Small intestine (tissue), 7 donors: Measurements from ENCODE around the gene SLC22A1. TPM values are rescaled to one million over a fixed set of nuclear protein-coding genes. Genes with fewer than 3 reads are reported as not detected.
A peak's percentile ranks its signal among the peaks of the same experiment; 100 is the strongest.

ENCODE experiments used
- DNase-seq, 2 donors: peaks; one replicate each; pipeline versions ENCODE4 v3.0.0 to v3.0.0-alpha.2; 2013
- FAIRE-seq: peaks from 2 replicates; lab custom pipeline; 2012; peaks lifted over from hg19 to GRCh38; lab: Jason Lieb, UNC
- H3K27ac ChIP-seq, 3 donors: one replicate each; pipeline ENCODE4 v1.5.1; 2013; ENCODE audit warnings: low read length in 2 of 3, mild to moderate bottlenecking in 2 of 3, control low read depth in 1 of 3, inconsistent platforms in 1 of 3, low read depth in 1 of 3, moderate library complexity in 1 of 3
- H3K27me3 ChIP-seq, 3 donors: one replicate each; pipeline ENCODE4 v1.6.1; 2013; ENCODE audit warnings: low read length in 3 of 3, inconsistent platforms in 1 of 3; ENCODE audit not compliant: control insufficient read depth in 3 of 3, insufficient read depth in 3 of 3
- H3K36me3 ChIP-seq, 3 donors: one replicate each; pipeline ENCODE4 v1.6.1; 2013; ENCODE audit warnings: low read length in 3 of 3, inconsistent platforms in 1 of 3, low read depth in 1 of 3, mild to moderate bottlenecking in 1 of 3, moderate library complexity in 1 of 3; ENCODE audit not compliant: control insufficient read depth in 3 of 3, insufficient read depth in 2 of 3
- H3K4me1 ChIP-seq, 3 donors: one replicate each; pipeline ENCODE4 v1.6.1; 2013; ENCODE audit warnings: low read length in 2 of 3, inconsistent platforms in 1 of 3, low read depth in 1 of 3, mild to moderate bottlenecking in 1 of 3, moderate library complexity in 1 of 3; ENCODE audit not compliant: control insufficient read depth in 3 of 3, insufficient read depth in 2 of 3
- H3K4me3 ChIP-seq, 3 donors: one replicate each; pipeline ENCODE4 v1.5.1; 2013; ENCODE audit warnings: low read length in 3 of 3, control low read depth in 1 of 3, inconsistent platforms in 1 of 3, low read depth in 1 of 3, mild to moderate bottlenecking in 1 of 3, moderate library complexity in 1 of 3
- H3K9me3 ChIP-seq, 2 donors: one replicate each; pipeline ENCODE4 v1.6.1; 2013; ENCODE audit warnings: low read depth in 1 of 2, low read length in 1 of 2; ENCODE audit not compliant: control insufficient read depth in 2 of 2, insufficient read depth in 1 of 2
- WGBS, 3 donors: extraction: QIAGEN DNeasy Blood & Tissue Kit; methylation state at CpG; one replicate each; pipeline ENCODE4 v1.1.7; 2013; 5-methylcytosine and 5-hydroxymethylcytosine counted together
- polyA plus RNA-seq, 4 donors: library from polyadenylated mRNA; stranded (reverse) in 3 of 4; unstranded in 1 of 4; fragments of 200-250 nt in 3 of 4; fragments of 120-200 nt in 1 of 4; gene quantifications; one replicate each; pipeline versions ENCODE4 v1.2.1 to v1.2.3, GENCODE V29; 2013
- donor health status: healthy with polysubstance abuse.
- donor health status: control.
- donor health status: control.
- donor health status: Bipolar disorder and iron deficiency.
- donor health status: healthy.

The SLC22A1 gene
- polyA plus RNA-seq, 4 donors = 0.21 to 0.89 (median 0.55) TPM; not detected in 1

DNA sequence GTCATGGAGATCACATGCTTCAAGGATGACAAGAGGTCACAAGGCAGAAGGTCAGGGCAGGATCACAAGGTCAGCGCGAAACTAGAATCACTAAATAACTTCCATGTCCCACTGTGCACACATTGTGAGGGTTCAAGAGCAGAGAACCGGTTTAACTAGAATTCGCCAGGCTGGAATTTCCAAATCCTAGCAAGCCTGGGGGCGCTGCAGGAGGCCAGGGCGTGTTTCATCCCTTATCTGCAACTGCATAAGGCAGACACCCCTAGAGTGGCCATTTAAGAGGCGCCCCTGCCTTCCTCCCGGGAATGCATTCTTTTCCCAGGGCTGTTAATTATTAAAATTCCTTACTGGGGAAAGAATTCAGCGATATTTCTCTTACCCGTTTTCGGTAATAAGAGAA, 40.2 kb upstream of the SLC22A1 start:
- no peak for DNase-seq
- no peak overlapping the region for H3K27ac ChIP-seq
- no peaks in the 10 kb centered on the region for H3K9me3 ChIP-seq
- no peak for FAIRE-seq
- 97 to 98% (median 97%) methylated on average over 11 of the region's 11 CpGs for WGBS, 3 donors
- no peaks in the 10 kb centered on the region for H3K27me3 ChIP-seq
- H3K4me3 ChIP-seq = no peak overlapping the region
- H3K36me3 ChIP-seq = peaks cover 21 to 81% (median 24%) of the 10 kb centered on the region in 3 donors
- H3K4me1 ChIP-seq = no peaks in the 10 kb centered on the region

DNA sequence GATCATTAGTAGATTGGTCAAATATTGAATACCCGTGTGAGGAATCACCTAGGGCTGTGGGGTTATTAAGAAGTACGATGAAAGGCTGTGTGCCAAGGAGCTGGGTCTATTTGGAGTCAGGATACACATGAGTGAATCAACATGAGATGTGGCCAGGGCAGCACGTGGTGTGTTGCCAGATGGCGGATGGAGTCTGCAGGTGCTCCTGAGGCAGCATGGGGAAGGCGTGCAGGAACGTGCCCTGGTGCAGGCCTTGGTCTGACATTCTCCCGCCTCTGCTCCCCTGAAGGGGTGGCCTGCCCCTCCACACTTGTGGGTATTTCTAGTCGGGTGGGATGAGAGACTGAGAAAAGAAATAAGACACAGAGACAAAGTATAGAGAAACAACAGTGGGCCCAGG, 39.0 kb upstream of the SLC22A1 start:
- H3K4me1 ChIP-seq = no peaks in the 10 kb centered on the region

DNA sequence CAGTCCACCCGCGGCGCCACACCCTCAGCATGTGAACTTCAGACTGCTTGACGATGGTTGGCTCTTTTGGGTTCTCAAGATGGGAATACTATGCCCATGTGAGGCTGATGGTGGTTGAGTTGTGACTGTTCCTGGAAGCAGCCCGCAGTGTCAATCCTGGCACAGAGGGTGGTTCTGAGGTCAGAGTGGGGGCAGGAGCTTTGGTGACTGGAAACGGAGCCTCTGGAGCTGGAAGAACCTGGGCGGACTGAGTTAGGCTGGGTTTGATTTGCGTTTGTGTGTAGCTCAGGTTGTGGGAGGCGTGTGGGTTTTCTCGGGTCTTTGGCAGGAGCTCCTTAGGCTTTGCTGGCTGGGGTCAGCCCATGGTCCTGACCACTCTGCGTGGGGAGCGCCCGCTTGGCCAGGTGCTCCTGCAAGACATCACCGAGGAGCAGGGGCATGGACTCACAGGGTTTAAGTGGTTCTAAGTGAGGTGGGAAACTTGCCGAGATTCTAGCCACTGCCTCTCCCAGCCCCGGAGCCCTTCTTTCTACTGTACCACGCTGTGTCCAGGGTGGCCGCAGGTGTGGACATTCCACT, 37.3 kb upstream of the SLC22A1 start:
- WGBS, 3 donors = 95 to 97% (median 97%) methylated on average over 16 to 18 of the region's 18 CpGs
- Histone ChIP-seq H3K36me3 (peaks cover 26 to 81% (median 30%) of the 10 kb centered on the region in 3 donors), H3K27me3 (no peaks in the 10 kb centered on the region), H3K4me1 (peaks cover 0 to 3% (median 0%) of the 10 kb centered on the region in 3 donors), H3K9me3 (no peaks in the 10 kb centered on the region), H3K27ac (no peak overlapping the region), H3K4me3 (no peak overlapping the region)
- no peak for FAIRE-seq
- no peak for DNase-seq

More for the DNA sequence above, 39.0 kb upstream of the SLC22A1 start:
- peaks cover 23 to 85% (median 25%) of the 10 kb centered on the region in 3 donors for H3K36me3 ChIP-seq
- no peaks in the 10 kb centered on the region for H3K9me3 ChIP-seq
- DNase-seq = no peak
- FAIRE-seq = no peak
- WGBS, 3 donors = 69 to 84% (median 78%) methylated on average over 8 of the region's 8 CpGs
- H3K27me3 ChIP-seq = no peaks in the 10 kb centered on the region
- H3K27ac ChIP-seq = no peak overlapping the region
- no peak overlapping the region for H3K4me3 ChIP-seq

DNA sequence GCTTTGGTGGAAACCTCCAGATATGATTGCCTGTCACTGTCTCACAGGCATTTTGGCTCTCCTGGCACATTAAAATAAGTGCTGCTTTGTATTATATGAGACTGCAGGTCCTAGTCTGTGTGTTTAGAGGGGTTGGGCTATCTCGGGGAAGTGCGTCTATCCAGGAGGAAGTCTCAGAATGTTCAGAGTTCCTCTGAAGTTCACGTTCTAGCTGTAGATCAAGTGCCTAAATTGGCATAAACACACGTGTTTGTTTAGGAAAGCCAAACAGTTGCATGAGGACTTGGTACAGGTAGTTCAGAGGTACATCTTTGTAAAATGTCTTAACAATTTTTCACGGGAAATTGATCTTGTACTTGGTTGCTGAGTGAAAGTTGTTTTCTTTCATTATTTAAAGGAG, 36.4 kb upstream of the SLC22A1 start:
- no peaks in the 10 kb centered on the region for H3K27me3 ChIP-seq
- DNase-seq = no peak
- no peaks in the 10 kb centered on the region for H3K9me3 ChIP-seq
- FAIRE-seq = no peak
- no peak overlapping the region for H3K4me3 ChIP-seq
- 72 to 75% (median 74%) methylated on average over 5 of the region's 5 CpGs for WGBS, 3 donors
- peaks cover 0 to 10% (median 0%) of the 10 kb centered on the region in 3 donors for H3K4me1 ChIP-seq
- no peak overlapping the region for H3K27ac ChIP-seq
- H3K36me3 ChIP-seq = peaks cover 30 to 79% (median 37%) of the 10 kb centered on the region in 3 donors

DNA sequence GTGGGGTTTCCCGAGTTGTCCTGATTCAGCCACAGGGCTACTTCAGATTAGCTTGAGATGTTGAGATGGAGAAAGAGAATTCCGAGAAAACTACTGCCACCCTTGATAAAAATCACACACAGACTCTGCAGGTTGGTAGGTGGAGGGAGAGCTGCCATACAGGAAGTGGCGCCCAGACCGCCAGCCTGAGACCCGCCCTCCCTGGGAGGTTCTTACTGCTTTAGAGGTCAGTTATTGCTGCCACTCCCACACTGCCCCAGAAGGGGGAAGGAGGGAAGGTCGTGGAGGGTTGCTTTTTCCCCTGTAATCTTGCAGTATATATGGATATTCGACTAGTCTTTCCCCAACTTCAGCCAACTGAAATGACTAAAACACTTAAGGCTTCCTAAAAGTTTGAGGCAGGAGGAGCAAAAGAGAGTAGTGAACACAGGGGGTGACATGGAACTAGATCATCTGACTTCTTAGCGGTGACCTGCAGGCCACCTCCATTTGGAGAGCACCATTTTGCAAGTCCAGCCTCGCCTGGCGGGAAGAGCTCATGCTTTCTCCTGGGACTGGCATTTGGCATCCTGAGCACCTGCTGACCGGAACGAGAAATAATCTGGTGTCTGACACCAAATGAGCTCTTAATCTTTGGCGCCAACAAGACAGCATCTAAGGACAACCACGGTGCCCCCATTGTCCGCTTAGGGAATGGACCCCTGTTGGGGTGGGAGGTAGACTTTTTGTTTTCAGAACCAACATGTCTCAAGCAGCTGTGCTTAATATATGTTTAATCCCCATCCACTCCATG, 35.7 kb upstream of the SLC22A1 start:
- no peaks in the 10 kb centered on the region for H3K27me3 ChIP-seq
- FAIRE-seq = no peak
- peaks cover 30 to 76% (median 35%) of the 10 kb centered on the region in 3 donors for H3K36me3 ChIP-seq
- peaks cover 0 to 15% (median 0%) of the 10 kb centered on the region in 3 donors for H3K4me1 ChIP-seq
- H3K27ac ChIP-seq = no peak overlapping the region
- no peak overlapping the region for H3K4me3 ChIP-seq
- WGBS, 3 donors = 81 to 90% (median 90%) methylated on average over 15 of the region's 15 CpGs
- no peaks in the 10 kb centered on the region for H3K9me3 ChIP-seq
- no peak for DNase-seq

DNA sequence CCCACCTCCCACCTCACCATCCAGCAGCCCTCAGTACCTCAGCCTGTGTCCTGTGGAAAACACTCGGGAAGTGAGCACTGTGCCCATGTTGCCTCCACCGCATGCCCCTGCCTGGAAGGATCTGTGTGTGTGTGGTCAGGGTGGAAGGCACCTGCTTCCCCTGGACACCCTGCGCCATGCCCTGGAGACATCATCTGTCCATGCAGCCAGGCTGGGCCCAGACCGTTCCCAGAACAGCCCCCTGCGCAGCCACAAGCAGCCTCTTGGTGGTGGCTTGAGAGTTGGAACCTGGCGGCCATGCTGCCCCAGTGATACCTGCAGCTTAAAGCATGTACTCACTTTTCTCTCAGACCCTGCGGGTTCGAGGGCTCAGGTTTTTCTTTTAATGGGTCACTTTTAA, 34.9 kb upstream of the SLC22A1 start:
- Histone ChIP-seq H3K27ac (no peak overlapping the region), H3K4me3 (no peak overlapping the region), H3K9me3 (no peaks in the 10 kb centered on the region), H3K27me3 (no peaks in the 10 kb centered on the region), H3K4me1 (peaks cover 0 to 21% (median 0%) of the 10 kb centered on the region in 3 donors), H3K36me3 (peaks cover 30 to 77% (median 34%) of the 10 kb centered on the region in 3 donors)
- 91 to 92% (median 92%) methylated on average over 8 of the region's 8 CpGs for WGBS, 3 donors
- FAIRE-seq = no peak
- DNase-seq = no peak

DNA sequence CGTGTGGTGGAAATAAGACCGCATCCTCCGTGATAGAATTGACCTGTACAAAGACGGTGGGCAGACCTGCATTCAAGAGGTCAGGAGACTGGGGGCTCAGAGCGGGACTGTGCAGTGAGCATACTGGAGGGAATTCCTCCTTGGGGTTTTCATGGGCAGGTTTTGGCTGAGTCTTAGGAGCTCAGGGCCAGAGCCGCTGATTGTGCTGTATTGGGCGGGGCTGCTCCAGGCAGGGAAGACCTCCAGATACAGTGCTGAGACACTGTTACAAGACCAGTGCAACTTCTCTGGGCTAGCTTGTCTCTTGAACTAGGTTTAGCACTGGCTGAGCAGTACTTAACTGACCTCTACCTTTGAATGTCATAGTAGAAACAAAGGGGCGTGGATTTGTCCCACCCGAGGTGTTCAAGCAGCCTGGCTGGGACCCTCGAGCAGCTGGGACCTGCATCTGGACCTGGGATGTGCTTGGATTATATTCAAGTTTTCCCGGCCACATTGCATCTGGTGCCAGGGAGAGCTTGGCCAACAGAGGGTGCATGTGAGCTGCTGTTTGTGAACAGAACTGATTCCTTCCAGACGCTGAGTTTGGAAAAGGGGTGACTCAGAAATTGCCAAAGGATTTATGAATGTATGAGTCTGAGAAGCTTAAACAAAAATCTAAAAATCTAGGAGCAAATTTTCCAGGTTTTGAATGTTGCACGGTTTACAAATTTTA, 33.4 kb upstream of the SLC22A1 start:
- no peak overlapping the region for H3K27ac ChIP-seq
- no peaks in the 10 kb centered on the region for H3K27me3 ChIP-seq
- DNase-seq (peak; percentile 66 to 69), FAIRE-seq (no peak)
- H3K9me3 ChIP-seq = no peaks in the 10 kb centered on the region
- no peak overlapping the region for H3K4me3 ChIP-seq
- H3K36me3 ChIP-seq = peaks cover 38 to 82% (median 41%) of the 10 kb centered on the region in 3 donors
- peaks cover 0 to 33% (median 0%) of the 10 kb centered on the region in 3 donors for H3K4me1 ChIP-seq
- WGBS, 3 donors = 43 to 61% (median 58%) methylated on average over 13 of the region's 13 CpGs
